HG02938 (cell line): ENCODE results near the gene SLC34A3.
A peak's percentile ranks its signal among the peaks of the same experiment; 100 is the strongest.

Experiments used
- ATAC-seq: cut with Tn5 transposase; IDR thresholded peaks from one replicate; pipeline ENCODE4 v1.9.1; 2021; ENCODE audit warnings: mild to moderate bottlenecking, moderate library complexity; ENCODE audit not compliant: unreplicated experiment

SLC34A3 gene

GRCh38 chr9:137217276-137218211 lies 13.2 kb upstream of the SLC34A3 start:
- no peak for ATAC-seq

- ATAC-seq, result no peak
Measured at GRCh38 chr9:137218212-137218753, 12.4 kb upstream of the SLC34A3 start.

GRCh38 chr9:137218754-137219271 lies 11.9 kb upstream of the SLC34A3 start:
- no peak for ATAC-seq

- no peak for ATAC-seq
Measured at GRCh38 chr9:137219757-137220316, 10.9 kb upstream of the SLC34A3 start.

GRCh38 chr9:137220317-137221094 lies 10.2 kb upstream of the SLC34A3 start:
- ATAC-seq, result no peak

GRCh38 chr9:137221095-137221505 lies 9.6 kb upstream of the SLC34A3 start:
- ATAC-seq, result no peak

GRCh38 chr9:137221506-137222111 lies 9.1 kb upstream of the SLC34A3 start:
- no peak for ATAC-seq

- ATAC-seq, result peak; percentile 2
Measured at GRCh38 chr9:137222190-137223077, 8.3 kb upstream of the SLC34A3 start, which contains the start of gene RNF208. Gene RNF208, minus strand, starts transcription at chr9:137222240. Its CDS starts 1,028 bp downstream, at chr9:137221212.

GRCh38 chr9:137223078-137223970 lies 7.4 kb upstream of the SLC34A3 start:
- peak; percentile 74 for ATAC-seq

- ATAC-seq, result no peak
Measured at GRCh38 chr9:137224830-137225694, 5.6 kb upstream of the SLC34A3 start, which contains the start of gene CYSRT1. Gene CYSRT1, plus strand, starts transcription at chr9:137225174. Its CDS starts 448 bp downstream, at chr9:137225622.

GRCh38 chr9:137225699-137226331 lies 4.9 kb upstream of the SLC34A3 start:
- no peak for ATAC-seq

GRCh38 chr9:137226338-137227053 lies 4.2 kb upstream of the SLC34A3 start:
- ATAC-seq, result no peak

- ATAC-seq, result no peak
Measured at GRCh38 chr9:137227054-137227852, 3.4 kb upstream of the SLC34A3 start, which contains the start of gene RNF224. Gene RNF224, plus strand, starts transcription at chr9:137227502. Its CDS starts 834 bp downstream, at chr9:137228336.

GRCh38 chr9:137227853-137228505 lies 2.7 kb upstream of the SLC34A3 start:
- ATAC-seq, result no peak

GRCh38 chr9:137228506-137228967 lies 2.2 kb upstream of the SLC34A3 start:
- ATAC-seq, result no peak
